Upper lobe of right lung (tissue), 1 donor: ENCODE results near the gene RAD1. TPM values are rescaled to one million over a fixed set of nuclear protein-coding genes. Genes with fewer than 3 reads are reported as not detected.
A peak's percentile ranks its signal among the peaks of the same experiment; 100 is the strongest.
"Not testable (repeated sequence)": the region's sequence is repeated elsewhere in the genome, so short reads cannot be mapped to it uniquely, and the experiment has no call there.

Source experiments
- ATAC-seq: fragments of 200-7000 bp; cut with Tn5 transposase; one replicate; pipeline ENCODE4 v1.9.1; 2020; ENCODE audit warnings: mild to moderate bottlenecking, moderate library complexity
- DNase-seq: peaks from one replicate; pipeline ENCODE4 v3.0.0-alpha.2; 2020
- H3K27ac ChIP-seq: fragments of 200-600 bp; one replicate; pipeline ENCODE4 v1.8.0; 2022
- H3K27me3 ChIP-seq: fragments of 200-600 bp; one replicate; pipeline ENCODE4 v1.8.0; 2022; ENCODE audit warnings: mild to moderate bottlenecking
- H3K36me3 ChIP-seq: fragments of 200-600 bp; one replicate; pipeline ENCODE4 v1.8.0; 2022
- H3K4me1 ChIP-seq: fragments of 200-600 bp; one replicate; pipeline ENCODE4 v1.8.0; 2022
- H3K4me3 ChIP-seq: fragments of 200-600 bp; one replicate; pipeline ENCODE4 v1.8.0; 2022; ENCODE audit warnings: mild to moderate bottlenecking
- H3K9me3 ChIP-seq: fragments of 200-600 bp; one replicate; pipeline ENCODE4 v1.8.0; 2022
- intact Hi-C: fragments of 100-400 bp; cut with DNase I; formaldehyde crosslinking; loops from one replicate; pipeline ENCODE4 v1.11.0; 2022
- total RNA-seq: library from RNA; stranded (reverse); fragmentation: NEBNext Ultra II Directional; extraction: Animal tissue kit (Norgen Biotek cat#: 25700); gene quantifications from one replicate; pipeline ENCODE4 v1.2.1, GENCODE V29; 2021
- TF ChIP-seq, protein P1 (sequence below): fragments of 200-600 bp; IDR thresholded peaks from one replicate; pipeline ENCODE4 v1.8.0; 2022; ENCODE audit warnings: antibody characterized with exemption
- donor health status: DM: no; HTN: yes; CAD: no; lungs with severe emphysema.

Gene RAD1
- total RNA-seq, 1 donor from 2014 or later: 29.1 TPM

DNA sequence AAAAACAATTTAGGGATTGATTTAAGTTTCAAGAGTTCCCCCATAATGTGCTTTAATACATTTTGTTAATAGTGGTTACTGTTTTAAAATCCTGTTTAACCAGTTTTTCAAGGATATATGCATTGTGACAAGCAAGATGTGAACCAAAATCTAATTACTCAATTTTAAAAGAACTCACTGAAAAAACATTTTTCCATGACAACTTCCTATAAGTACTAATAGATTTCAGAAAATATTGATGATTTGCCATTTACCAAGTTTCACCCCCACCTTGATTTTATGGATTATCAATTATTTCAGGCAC, 9.1 kb upstream of the RAD1 start:
- peaks cover 9% of the 10 kb centered on the region for H3K4me1 ChIP-seq
- no peak overlapping the region for H3K27ac ChIP-seq
- H3K36me3 ChIP-seq: peaks cover 73% of the 10 kb centered on the region
- no peaks in the 10 kb centered on the region for H3K9me3 ChIP-seq
- H3K4me3 ChIP-seq: no peak overlapping the region
- TF ChIP-seq, protein P1, sequence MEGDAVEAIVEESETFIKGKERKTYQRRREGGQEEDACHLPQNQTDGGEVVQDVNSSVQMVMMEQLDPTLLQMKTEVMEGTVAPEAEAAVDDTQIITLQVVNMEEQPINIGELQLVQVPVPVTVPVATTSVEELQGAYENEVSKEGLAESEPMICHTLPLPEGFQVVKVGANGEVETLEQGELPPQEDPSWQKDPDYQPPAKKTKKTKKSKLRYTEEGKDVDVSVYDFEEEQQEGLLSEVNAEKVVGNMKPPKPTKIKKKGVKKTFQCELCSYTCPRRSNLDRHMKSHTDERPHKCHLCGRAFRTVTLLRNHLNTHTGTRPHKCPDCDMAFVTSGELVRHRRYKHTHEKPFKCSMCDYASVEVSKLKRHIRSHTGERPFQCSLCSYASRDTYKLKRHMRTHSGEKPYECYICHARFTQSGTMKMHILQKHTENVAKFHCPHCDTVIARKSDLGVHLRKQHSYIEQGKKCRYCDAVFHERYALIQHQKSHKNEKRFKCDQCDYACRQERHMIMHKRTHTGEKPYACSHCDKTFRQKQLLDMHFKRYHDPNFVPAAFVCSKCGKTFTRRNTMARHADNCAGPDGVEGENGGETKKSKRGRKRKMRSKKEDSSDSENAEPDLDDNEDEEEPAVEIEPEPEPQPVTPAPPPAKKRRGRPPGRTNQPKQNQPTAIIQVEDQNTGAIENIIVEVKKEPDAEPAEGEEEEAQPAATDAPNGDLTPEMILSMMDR: no peak
- no peak for ATAC-seq
- intact Hi-C loops: no loop called here
- no peaks in the 10 kb centered on the region for H3K27me3 ChIP-seq
- no peak for DNase-seq

DNA sequence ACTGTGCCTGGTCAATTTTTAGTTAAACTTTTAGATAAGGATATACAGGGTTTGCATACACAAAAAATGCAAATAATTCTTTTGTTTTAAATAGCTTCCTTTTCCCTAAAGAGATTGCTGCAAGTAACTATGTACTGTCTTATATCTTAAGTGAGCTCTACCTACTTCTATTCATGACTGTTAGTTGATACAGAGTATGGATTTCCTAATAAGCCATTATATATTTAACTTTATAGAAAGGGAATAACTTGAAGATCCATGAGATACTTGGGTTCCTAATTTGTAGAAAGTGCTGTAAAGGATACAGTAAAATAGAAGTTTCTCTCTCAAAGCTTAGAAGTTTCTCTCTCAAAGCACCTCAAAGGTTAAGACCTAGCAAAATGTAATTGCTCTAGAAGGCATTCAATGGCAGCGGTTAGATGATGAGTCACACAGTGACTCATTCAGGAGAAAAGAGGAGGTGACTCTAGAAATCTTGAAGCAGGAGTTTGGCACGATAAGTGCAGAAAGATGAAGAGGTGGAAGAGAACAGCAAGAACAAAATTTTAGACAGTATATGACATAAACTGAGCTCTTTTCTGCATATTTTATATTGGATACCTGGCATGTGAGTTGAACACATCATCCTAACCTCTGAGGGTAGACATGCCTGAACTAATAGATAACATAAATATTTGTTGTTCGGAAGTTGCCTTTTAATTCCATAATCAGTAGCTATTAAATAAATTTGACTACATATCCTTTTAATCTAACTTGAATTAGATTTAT, 8.6 kb upstream of the RAD1 start:
- ATAC-seq (peak; percentile 82), DNase-seq (no peak)
- no peak overlapping the region for H3K27ac ChIP-seq
- H3K4me3 ChIP-seq: no peak overlapping the region
- intact Hi-C loops: no loop called here
- no peaks in the 10 kb centered on the region for H3K27me3 ChIP-seq
- peaks cover 9% of the 10 kb centered on the region for H3K4me1 ChIP-seq
- TF ChIP-seq, protein P1: no peak
- peaks cover 78% of the 10 kb centered on the region for H3K36me3 ChIP-seq
- H3K9me3 ChIP-seq: no peaks in the 10 kb centered on the region

DNA sequence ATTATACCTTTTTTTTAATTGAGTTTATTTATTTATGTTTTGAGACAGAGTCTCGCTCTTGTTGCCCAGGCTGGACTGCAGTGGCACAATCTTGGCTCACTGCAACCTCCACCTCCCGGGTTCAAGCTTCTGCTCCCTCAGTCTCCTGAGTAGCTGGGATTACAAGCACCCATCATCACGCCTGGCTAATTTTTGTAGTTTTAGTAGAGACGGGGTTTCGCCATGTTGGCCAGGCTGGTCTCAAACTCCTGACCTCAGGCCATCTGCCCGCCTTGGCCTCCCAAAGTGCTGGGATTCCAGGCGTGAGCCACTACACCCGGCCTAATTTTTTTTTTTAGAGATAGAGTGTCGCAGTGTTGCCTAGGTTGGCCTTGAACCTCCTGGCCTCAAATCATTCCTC, 8.0 kb upstream of the RAD1 start:
- intact Hi-C loops, H3K27ac ChIP-seq, ATAC-seq, H3K9me3 ChIP-seq, H3K4me3 ChIP-seq, H3K27me3 ChIP-seq, H3K4me1 ChIP-seq, DNase-seq: not testable (repeated sequence)
- H3K36me3 ChIP-seq: peaks cover 84% of the 10 kb centered on the region

DNA sequence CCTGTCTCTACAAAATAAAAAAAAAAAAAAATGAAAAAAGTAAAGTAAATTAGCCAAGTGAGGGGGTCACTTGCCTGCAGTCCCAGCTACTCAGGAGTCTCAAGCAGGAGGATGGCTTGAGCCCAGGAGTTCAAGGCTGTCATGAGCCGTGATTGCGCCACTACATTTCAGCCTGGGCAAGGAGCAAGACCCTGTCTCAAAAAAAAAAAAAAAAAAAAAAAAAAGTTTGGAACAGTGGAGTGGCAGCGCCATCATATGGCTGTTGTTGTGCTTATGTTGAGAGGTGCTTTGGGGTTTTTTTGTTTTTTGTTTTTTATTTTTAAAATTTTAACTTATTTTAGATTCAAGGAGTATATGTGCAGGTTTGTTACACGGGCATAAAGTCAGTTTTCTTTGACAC, 3.8 kb upstream of the RAD1 start:
- Histone ChIP-seq H3K27me3 (no peaks in the 10 kb centered on the region), H3K4me1 (peaks cover 22% of the 10 kb centered on the region), H3K9me3 (no peaks in the 10 kb centered on the region), H3K27ac (no peak overlapping the region), H3K4me3 (no peak overlapping the region), H3K36me3 (peaks cover 59% of the 10 kb centered on the region)
- TF ChIP-seq, protein P1: no peak
- intact Hi-C loops: no loop called here
- DNase-seq (no peak), ATAC-seq (no peak)

DNA sequence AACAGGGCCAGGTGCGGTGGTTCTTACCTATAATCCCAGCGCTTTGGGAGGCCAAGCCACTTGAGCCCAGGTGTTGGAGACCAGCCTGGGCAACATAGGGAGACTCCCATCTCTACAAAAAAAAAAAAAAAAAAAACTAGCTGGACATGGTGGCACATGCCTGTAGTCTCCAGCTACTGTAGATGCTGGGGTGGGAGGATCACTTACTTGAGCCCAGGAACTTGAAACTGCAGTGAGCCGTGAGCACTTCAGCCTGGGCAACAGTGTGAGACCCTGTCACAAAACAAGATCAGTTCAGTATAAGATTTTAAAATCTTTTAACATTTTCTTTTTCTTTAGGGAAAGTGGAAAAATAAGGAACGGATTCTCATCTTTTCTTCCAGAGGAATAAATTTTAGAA, 2.7 kb upstream of the RAD1 start:
- intact Hi-C loops: no loop called here
- H3K4me1 ChIP-seq: peaks cover 28% of the 10 kb centered on the region
- no peaks in the 10 kb centered on the region for H3K9me3 ChIP-seq
- H3K27me3 ChIP-seq: no peaks in the 10 kb centered on the region
- DNase-seq (no peak), ATAC-seq (no peak)
- peaks cover 57% of the 10 kb centered on the region for H3K36me3 ChIP-seq
- TF ChIP-seq, protein P1: no peak
- H3K4me3 ChIP-seq: no peak overlapping the region
- no peak overlapping the region for H3K27ac ChIP-seq

DNA sequence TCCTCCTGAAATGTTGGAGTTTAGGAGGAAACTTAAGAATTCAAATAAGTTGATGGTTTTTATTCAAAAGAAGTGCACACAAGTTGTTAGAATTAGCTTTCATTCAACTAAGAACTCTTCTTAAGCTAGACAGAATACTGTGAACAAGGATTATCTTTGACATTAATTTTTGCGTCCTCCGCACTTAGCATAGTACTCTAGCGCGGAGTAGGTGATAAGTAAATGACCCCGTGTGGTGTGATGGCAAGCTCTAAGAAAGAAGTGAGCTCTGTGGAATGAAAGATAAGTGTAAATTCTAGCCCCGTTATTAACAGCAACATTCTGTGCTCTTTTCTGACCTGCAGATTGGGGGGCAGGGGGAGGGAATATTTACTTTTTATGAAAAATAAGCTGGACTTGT, 1.2 kb upstream of the RAD1 start:
- peak overlapping the region; percentile 93 for H3K4me3 ChIP-seq
- intact Hi-C loops: no loop called here
- DNase-seq (no peak), ATAC-seq (no peak)
- no peaks in the 10 kb centered on the region for H3K9me3 ChIP-seq
- H3K27ac ChIP-seq: no peak overlapping the region
- peaks cover 28% of the 10 kb centered on the region for H3K4me1 ChIP-seq
- no peaks in the 10 kb centered on the region for H3K27me3 ChIP-seq
- peaks cover 56% of the 10 kb centered on the region for H3K36me3 ChIP-seq
- TF ChIP-seq, protein P1: no peak
